HCT116 (cell line): ENCODE results near the gene ZNF414. TPM values are rescaled to one million over a fixed set of nuclear protein-coding genes. Genes with fewer than 3 reads are reported as not detected.

Experiments used
- ATAC-seq: fragments of 200-7000 bp; cut with Tn5 transposase; 2 replicates; pipeline ENCODE4 v1.9.1; 2020; ENCODE audit warnings: mild to moderate bottlenecking, moderate library complexity
- BruUV-seq: library from RNA; stranded (reverse); fragments of 400-500 nt; replicated peaks from 2 replicates; lab custom pipeline; 2021; lab: Mats Ljungman, UMichigan
- CTCF ChIA-PET: fragments of 300-600 bp; sonication (Branson Sonifier 250); formaldehyde crosslinking; loops from one replicate; lab custom pipeline; 2021; ENCODE audit warnings: antibody characterized with exemption; lab: Charles Lee
- POLR2A ChIA-PET: fragments of 300-600, 350-600 bp; sonication (Branson Sonifier 250); formaldehyde crosslinking; loops from one replicate; lab custom pipeline; 2021; ENCODE audit warnings: antibody characterized with exemption; lab: Charles Lee
- RAD21 ChIA-PET, 2 experiments: fragments of 300-600 bp; sonication (Branson Sonifier 250); formaldehyde crosslinking; loops; one replicate each; lab custom pipeline; 2023; ENCODE audit warnings: low total read pairs in 2 of 2; ENCODE audit not compliant: uncharacterized antibody in 2 of 2, unreplicated experiment in 2 of 2, low non-redundant PET in 1 of 2; lab: Charles Lee
- DNase-seq: peaks from one replicate; pipeline ENCODE4 v3.0.0-alpha.2; 2010; ENCODE audit warnings: low read depth, low spot score
- H2AFZ ChIP-seq: fragments of 200-600 bp; shearing (Covaris generic), sonication (generic); 2 replicates; pipeline ENCODE4 v1.6.1; 2017; ENCODE audit warnings: low read depth, mixed run types, mixed read lengths, antibody characterized with exemption, low read length; ENCODE audit not compliant: poor library complexity, severe bottlenecking
- H3K27ac ChIP-seq: 2 replicates; pipeline ENCODE4 v1.5.1; 2012; ENCODE audit warnings: low read depth, low read length
- H3K27me3 ChIP-seq: fragments of 200-600 bp; sonication (generic); 2 replicates; pipeline ENCODE4 v1.6.1; 2016; ENCODE audit warnings: mixed run types, low read length, mixed read lengths; ENCODE audit not compliant: insufficient read depth
- H3K36me3 ChIP-seq, 2 experiments: fragments of 200-500 bp in 1 of 2; fragments of 200-600 bp in 1 of 2; sonication (Bioruptor generic) in 1 of 2; sonication (generic) in 1 of 2; 2 replicates each; pipeline versions ENCODE4 v1.5.1 to v1.6.1; 2014 to 2016; ENCODE audit warnings: low read length in 2 of 2, inconsistent platforms in 1 of 2, mixed read lengths in 1 of 2, mixed run types in 1 of 2; ENCODE audit not compliant: insufficient read depth in 2 of 2, control insufficient read depth in 1 of 2
- H3K4me1 ChIP-seq, 2 experiments: fragments of 200-600 bp in 1 of 2; sonication (generic) in 1 of 2; 2 replicates each; pipeline versions ENCODE4 v1.5.1 to v1.6.1; 2012 to 2017; ENCODE audit warnings: low read length in 2 of 2, inconsistent platforms in 1 of 2, mild to moderate bottlenecking in 1 of 2, mixed read lengths in 1 of 2, mixed run types in 1 of 2, moderate library complexity in 1 of 2; ENCODE audit not compliant: insufficient read depth in 2 of 2, control insufficient read depth in 1 of 2
- H3K4me2 ChIP-seq: fragments of 200-600 bp; sonication (generic); 2 replicates; pipeline ENCODE4 v1.6.1; 2017; ENCODE audit warnings: mixed run types, low read length, mixed read lengths
- H3K4me3 ChIP-seq, 2 experiments: fragments of 200-600 bp in 1 of 2; sonication (generic) in 1 of 2; replicated peaks in 1 of 2; 2 replicates each; pipeline ENCODE4 v1.5.1; 2011 to 2016; ENCODE audit warnings: low read length in 2 of 2, control low read depth in 1 of 2, low read depth in 1 of 2, mild to moderate bottlenecking in 1 of 2, mixed read lengths in 1 of 2, mixed run types in 1 of 2
- H3K79me2 ChIP-seq: fragments of 200-600 bp; sonication (generic); 2 replicates; pipeline ENCODE4 v1.6.1; 2017; ENCODE audit warnings: mild to moderate bottlenecking, mixed run types, low read length, moderate library complexity, mixed read lengths; ENCODE audit not compliant: insufficient read depth
- H3K9ac ChIP-seq: fragments of 200-600 bp; sonication (generic); 2 replicates; pipeline ENCODE4 v1.6.1; 2016; ENCODE audit warnings: low read length, mixed read lengths
- H3K9me2 ChIP-seq: fragments of 200-600 bp; sonication (generic), shearing (Covaris generic); 2 replicates; pipeline ENCODE4 v1.6.1; 2017; ENCODE audit warnings: mixed run types, mild to moderate bottlenecking, moderate library complexity; ENCODE audit not compliant: insufficient read depth
- H3K9me3 ChIP-seq, 2 experiments: fragments of 200-500 bp in 1 of 2; fragments of 200-600 bp in 1 of 2; sonication (Bioruptor generic) in 1 of 2; sonication (generic) in 1 of 2; 2 replicates each; pipeline ENCODE4 v1.6.1; 2014 to 2017; ENCODE audit warnings: low read length in 2 of 2, mixed read lengths in 2 of 2, inconsistent platforms in 1 of 2, low read depth in 1 of 2, mild to moderate bottlenecking in 1 of 2, mixed run types in 1 of 2, moderate library complexity in 1 of 2; ENCODE audit not compliant: control insufficient read depth in 1 of 2, insufficient read depth in 1 of 2
- H4K20me1 ChIP-seq: fragments of 200-600 bp; sonication (generic), shearing (Covaris generic); 2 replicates; pipeline ENCODE4 v1.6.1; 2017; ENCODE audit warnings: mixed run types, mild to moderate bottlenecking, moderate library complexity; ENCODE audit not compliant: insufficient read depth
- CBX3 ChIP-seq: IDR thresholded peaks from 2 replicates; pipeline ENCODE4 v1.6.1; 2012; ENCODE audit warnings: low read depth
- CEBPB ChIP-seq: IDR thresholded peaks from 2 replicates; pipeline ENCODE4 v1.6.1; 2012; ENCODE audit warnings: low read depth
- EGR1 ChIP-seq: IDR thresholded peaks from 2 replicates; pipeline ENCODE4 v1.6.1; 2012; ENCODE audit warnings: low read depth
- ELF1 ChIP-seq: IDR thresholded peaks from 2 replicates; pipeline ENCODE4 v1.6.1; 2012; ENCODE audit warnings: low read depth, borderline replicate concordance
- EZH2phosphoT487 ChIP-seq: fragments of 200-600 bp; IDR thresholded peaks from 2 replicates; pipeline ENCODE4 v1.6.1; 2018; ENCODE audit warnings: antibody characterized with exemption, borderline replicate concordance
- FOSL1 ChIP-seq: IDR thresholded peaks from 2 replicates; pipeline ENCODE4 v1.6.1; 2012; ENCODE audit warnings: low read depth
- JUND ChIP-seq: IDR thresholded peaks from 2 replicates; pipeline ENCODE4 v1.6.1; 2012
- POLR2A ChIP-seq: IDR thresholded peaks from 2 replicates; pipeline ENCODE4 v1.7.0; 2011; ENCODE audit warnings: borderline replicate concordance; ENCODE audit not compliant: insufficient read depth, insufficient read length; ENCODE audit errors: extremely low read depth
- SIN3A ChIP-seq: IDR thresholded peaks from 2 replicates; pipeline ENCODE4 v1.6.1; 2012; ENCODE audit warnings: low read depth
- SP1 ChIP-seq: IDR thresholded peaks from 2 replicates; pipeline ENCODE4 v1.6.1; 2012; ENCODE audit warnings: low read depth
- YY1 ChIP-seq: IDR thresholded peaks from 2 replicates; pipeline ENCODE4 v1.6.1; 2011; ENCODE audit warnings: low read length, low read depth, moderate library complexity, mild to moderate bottlenecking; ENCODE audit not compliant: insufficient replicate concordance; ENCODE audit errors: extremely low read depth
- ZFX ChIP-seq: fragments of 450-650 bp; IDR thresholded peaks from 2 replicates; pipeline ENCODE4 v1.6.1; 2017
- ZNF274 ChIP-seq: fragments of 200-500 bp; sonication (Bioruptor generic); IDR thresholded peaks from 2 replicates; pipeline ENCODE4 v1.6.1; 2014; ENCODE audit warnings: mild to moderate bottlenecking, low read depth, low read length, inconsistent platforms
- intact Hi-C: fragments of 100-400 bp; cut with micrococcal nuclease; formaldehyde crosslinking; loops from 2 replicates; pipeline ENCODE4 v1.10.0; 2022
- total RNA-seq: library from RNA; stranded (reverse); gene quantifications from one replicate; pipeline ENCODE4 v1.2.1, GENCODE V29; 2021; ENCODE audit not compliant: unreplicated experiment
- TF ChIP-seq, protein P1 (sequence below): IDR thresholded peaks from 2 replicates; pipeline ENCODE4 v1.6.1; 2012
- TF ChIP-seq, protein P2 (sequence below): IDR thresholded peaks from 2 replicates; pipeline ENCODE4 v1.6.1; 2011; ENCODE audit warnings: mild to moderate bottlenecking, low read length, moderate library complexity; ENCODE audit not compliant: insufficient replicate concordance; ENCODE audit errors: extremely low read depth

ZNF414 gene
- total RNA-seq, 1 experiment from 2014 or later = 31.9 TPM

DNA sequence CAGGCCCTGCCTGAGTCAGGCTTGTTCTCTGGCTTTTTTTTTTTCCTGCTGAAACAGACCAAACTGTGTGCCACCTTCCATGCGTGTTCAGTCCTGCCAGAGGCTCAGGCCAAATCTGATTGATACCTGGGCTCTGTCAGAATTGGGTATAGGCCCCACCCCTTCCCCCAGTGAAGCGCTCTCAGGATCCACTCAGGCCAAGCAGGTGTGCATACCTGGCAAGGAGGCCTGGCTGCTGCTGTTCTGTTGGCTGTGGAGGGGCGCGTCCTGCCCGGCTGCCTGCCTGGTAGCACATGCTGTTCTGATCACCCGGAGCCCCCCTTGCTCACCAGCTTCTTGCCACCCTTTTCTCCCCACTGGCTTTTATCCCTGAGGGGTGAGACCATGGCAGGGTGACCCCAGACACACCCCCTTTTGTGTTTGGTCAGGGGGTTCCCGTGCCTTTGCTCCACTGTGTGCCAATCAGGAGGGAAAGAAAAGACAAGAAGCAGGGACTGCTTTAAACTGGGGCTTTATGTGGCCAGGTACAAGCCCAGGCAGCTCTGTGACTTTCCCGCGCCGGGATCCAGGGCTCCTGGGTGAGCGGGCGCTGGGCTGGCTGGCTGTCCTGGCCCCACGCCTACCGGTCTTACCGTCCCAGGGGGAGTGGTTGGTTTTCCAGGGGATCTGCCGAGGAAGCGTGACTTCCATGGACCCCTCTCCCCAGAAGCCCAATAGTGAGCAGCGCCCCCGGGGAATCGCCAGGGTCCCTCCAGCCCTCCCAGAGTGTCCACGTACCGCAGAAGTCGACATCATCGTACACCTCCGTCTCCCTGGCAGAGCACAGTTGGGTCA, 24.2 kb downstream of the ZNF414 start:
- peak; percentile 31 for ATAC-seq

DNA sequence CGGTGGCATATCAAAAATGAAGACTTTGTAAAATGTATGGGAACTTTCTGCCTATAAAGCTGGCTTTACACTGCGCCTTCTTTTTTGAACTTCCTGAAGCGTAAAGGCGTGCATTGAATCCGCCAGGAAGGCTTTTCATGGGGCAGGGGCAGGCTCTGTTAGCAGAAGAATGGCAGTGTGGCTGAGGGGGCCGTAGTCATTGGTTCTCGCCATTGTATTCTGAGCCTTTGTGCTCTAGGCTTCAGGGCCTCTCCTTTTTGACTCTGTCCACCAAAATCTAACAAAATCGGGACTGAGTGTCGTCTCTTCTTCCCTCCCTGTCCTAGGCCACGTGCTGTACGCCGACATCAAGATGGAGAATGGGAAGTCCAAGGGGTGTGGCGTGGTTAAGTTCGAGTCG, 25.6 kb downstream of the ZNF414 start:
- ChIA-PET RAD21 (no interaction called here), POLR2A (no interaction called here)
- no peaks in the 10 kb centered on the region for H3K4me1 ChIP-seq
- TF ChIP-seq ZFX (no peak), POLR2A (no peak), SP1 (no peak), YY1 (no peak), ELF1 (no peak), CBX3 (no peak), JUND (no peak), EZH2phosphoT487 (no peak), ZNF274 (no peak), SIN3A (no peak), FOSL1 (no peak), EGR1 (no peak), CEBPB (no peak)
- TF ChIP-seq, protein P1, sequence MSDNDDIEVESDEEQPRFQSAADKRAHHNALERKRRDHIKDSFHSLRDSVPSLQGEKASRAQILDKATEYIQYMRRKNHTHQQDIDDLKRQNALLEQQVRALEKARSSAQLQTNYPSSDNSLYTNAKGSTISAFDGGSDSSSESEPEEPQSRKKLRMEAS = no peak

More for the DNA sequence above, 24.2 kb downstream of the ZNF414 start:
- ChIA-PET CTCF (no interaction called here), POLR2A (no interaction called here), RAD21 (no interaction called here)
- H3K79me2 ChIP-seq = peaks cover 9% of the 10 kb centered on the region
- no peaks in the 10 kb centered on the region for H4K20me1 ChIP-seq
- H3K9ac ChIP-seq = no peak overlapping the region
- BruUV-seq = no TSS peak
- no peak overlapping the region for H3K4me2 ChIP-seq
- H3K36me3 ChIP-seq = peaks cover 24 to 29% of the 10 kb centered on the region in 2 experiments; a peak in 3 of 4 replicates
- H3K27ac ChIP-seq = no peak overlapping the region
- intact Hi-C loops = no loop called here
- H3K9me3 ChIP-seq = no peaks in the 10 kb centered on the region
- H3K9me2 ChIP-seq = no peaks in the 10 kb centered on the region
- no peaks in the 10 kb centered on the region for H3K27me3 ChIP-seq
- H3K4me1 ChIP-seq = no peaks in the 10 kb centered on the region
- H2AFZ ChIP-seq = no peak overlapping the region
- H3K4me3 ChIP-seq = no peak overlapping the region
- TF ChIP-seq, protein P1 = no peak
- TF ChIP-seq, protein P2, sequence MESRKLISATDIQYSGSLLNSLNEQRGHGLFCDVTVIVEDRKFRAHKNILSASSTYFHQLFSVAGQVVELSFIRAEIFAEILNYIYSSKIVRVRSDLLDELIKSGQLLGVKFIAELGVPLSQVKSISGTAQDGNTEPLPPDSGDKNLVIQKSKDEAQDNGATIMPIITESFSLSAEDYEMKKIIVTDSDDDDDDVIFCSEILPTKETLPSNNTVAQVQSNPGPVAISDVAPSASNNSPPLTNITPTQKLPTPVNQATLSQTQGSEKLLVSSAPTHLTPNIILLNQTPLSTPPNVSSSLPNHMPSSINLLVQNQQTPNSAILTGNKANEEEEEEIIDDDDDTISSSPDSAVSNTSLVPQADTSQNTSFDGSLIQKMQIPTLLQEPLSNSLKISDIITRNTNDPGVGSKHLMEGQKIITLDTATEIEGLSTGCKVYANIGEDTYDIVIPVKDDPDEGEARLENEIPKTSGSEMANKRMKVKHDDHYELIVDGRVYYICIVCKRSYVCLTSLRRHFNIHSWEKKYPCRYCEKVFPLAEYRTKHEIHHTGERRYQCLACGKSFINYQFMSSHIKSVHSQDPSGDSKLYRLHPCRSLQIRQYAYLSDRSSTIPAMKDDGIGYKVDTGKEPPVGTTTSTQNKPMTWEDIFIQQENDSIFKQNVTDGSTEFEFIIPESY = no peak
- TF ChIP-seq SP1 = no peak
- no peak for DNase-seq

More for the DNA sequence above, 25.6 kb downstream of the ZNF414 start:
- ATAC-seq (no peak), DNase-seq (no peak)
- H2AFZ ChIP-seq = no peak overlapping the region
- no peaks in the 10 kb centered on the region for H4K20me1 ChIP-seq
- H3K79me2 ChIP-seq = peaks cover 22% of the 10 kb centered on the region
- intact Hi-C loops = no loop called here
- H3K9me2 ChIP-seq = no peaks in the 10 kb centered on the region
- no peaks in the 10 kb centered on the region for H3K9me3 ChIP-seq
- BruUV-seq = no TSS peak
- no peak overlapping the region for H3K4me3 ChIP-seq
- peaks cover 24 to 38% of the 10 kb centered on the region in 2 experiments for H3K36me3 ChIP-seq
- no peak overlapping the region for H3K27ac ChIP-seq
- H3K4me2 ChIP-seq = no peak overlapping the region
- H3K27me3 ChIP-seq = no peaks in the 10 kb centered on the region
- CTCF ChIA-PET = no interaction called here
- H3K9ac ChIP-seq = no peak overlapping the region
